Motor neuron (in vitro differentiated cells): ENCODE results near the gene TRAF3IP1. TPM values are rescaled to one million over a fixed set of nuclear protein-coding genes. Genes with fewer than 3 reads are reported as not detected.
A peak's percentile ranks its signal among the peaks of the same experiment; 100 is the strongest.
"Not testable (repeated sequence)": the region's sequence is repeated elsewhere in the genome, so short reads cannot be mapped to it uniquely, and the experiment has no call there.

Source experiments
- ATAC-seq, 8 experiments: fragments of 200-7000 bp; cut with Tn5 transposase; replicated peaks in 6 of 8; 2 replicates each; pipeline ENCODE4 v1.8.0; 2021; ENCODE audit warnings: mild to moderate bottlenecking in 8 of 8, moderate library complexity in 8 of 8
- H3K27ac ChIP-seq, 2 donors: fragments of 250-450 bp; sonication (Bioruptor Pico); 2 replicates each; pipeline ENCODE4 v1.9.0; 2021; ENCODE audit warnings: antibody characterized with exemption in 2 of 2, mild to moderate bottlenecking in 2 of 2, moderate library complexity in 1 of 2
- H3K4me1 ChIP-seq, 2 donors: fragments of 250-450 bp; sonication (Bioruptor Pico); replicated peaks in 1 of 2; 2 replicates each; pipeline ENCODE4 v1.6.1; 2021; ENCODE audit warnings: antibody characterized with exemption in 2 of 2, mild to moderate bottlenecking in 2 of 2, moderate library complexity in 1 of 2
- H3K4me3 ChIP-seq, 5 donors: fragments of 250-450 bp; sonication (Bioruptor Pico); 2 replicates each; pipeline ENCODE4 v1.9.0; 2021; ENCODE audit warnings: antibody characterized with exemption in 5 of 5, mild to moderate bottlenecking in 5 of 5, moderate library complexity in 4 of 5
- WGBS, 10 experiments: fragments of 450-650 bp; shearing (Covaris generic); methylation state at CpG; one replicate each; pipeline ENCODE4 v1.0.0; 2022; 5-methylcytosine and 5-hydroxymethylcytosine counted together
- in situ Hi-C, 9 experiments: fragments of 400-800 bp; cut with MboI; loops; one replicate each; pipeline ENCODE4 v1.15.0; 2021; ENCODE audit warnings: low sequenced_read_pairs in 9 of 9, low pct_unique_long_range_greater_than_20kb in 2 of 9; ENCODE audit not compliant: unreplicated experiment in 9 of 9
- total RNA-seq, 8 experiments: library from RNA; unstranded; fragments of 300-600 nt; gene quantifications; 2 replicates each; pipeline versions ENCODE4 v1.2.3 to v1.2.4, GENCODE V29; 2022

The TRAF3IP1 gene, protein sequence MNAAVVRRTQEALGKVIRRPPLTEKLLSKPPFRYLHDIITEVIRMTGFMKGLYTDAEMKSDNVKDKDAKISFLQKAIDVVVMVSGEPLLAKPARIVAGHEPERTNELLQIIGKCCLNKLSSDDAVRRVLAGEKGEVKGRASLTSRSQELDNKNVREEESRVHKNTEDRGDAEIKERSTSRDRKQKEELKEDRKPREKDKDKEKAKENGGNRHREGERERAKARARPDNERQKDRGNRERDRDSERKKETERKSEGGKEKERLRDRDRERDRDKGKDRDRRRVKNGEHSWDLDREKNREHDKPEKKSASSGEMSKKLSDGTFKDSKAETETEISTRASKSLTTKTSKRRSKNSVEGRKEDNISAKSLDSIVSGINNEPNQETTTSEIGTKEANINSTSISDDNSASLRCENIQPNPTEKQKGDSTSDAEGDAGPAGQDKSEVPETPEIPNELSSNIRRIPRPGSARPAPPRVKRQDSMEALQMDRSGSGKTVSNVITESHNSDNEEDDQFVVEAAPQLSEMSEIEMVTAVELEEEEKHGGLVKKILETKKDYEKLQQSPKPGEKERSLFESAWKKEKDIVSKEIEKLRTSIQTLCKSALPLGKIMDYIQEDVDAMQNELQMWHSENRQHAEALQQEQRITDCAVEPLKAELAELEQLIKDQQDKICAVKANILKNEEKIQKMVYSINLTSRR
- total RNA-seq: 10 to 100 TPM in 4 of 8 experiments, 1 to 10 TPM in 4; 5.3 to 16.6 (median 11.7) TPM

DNA sequence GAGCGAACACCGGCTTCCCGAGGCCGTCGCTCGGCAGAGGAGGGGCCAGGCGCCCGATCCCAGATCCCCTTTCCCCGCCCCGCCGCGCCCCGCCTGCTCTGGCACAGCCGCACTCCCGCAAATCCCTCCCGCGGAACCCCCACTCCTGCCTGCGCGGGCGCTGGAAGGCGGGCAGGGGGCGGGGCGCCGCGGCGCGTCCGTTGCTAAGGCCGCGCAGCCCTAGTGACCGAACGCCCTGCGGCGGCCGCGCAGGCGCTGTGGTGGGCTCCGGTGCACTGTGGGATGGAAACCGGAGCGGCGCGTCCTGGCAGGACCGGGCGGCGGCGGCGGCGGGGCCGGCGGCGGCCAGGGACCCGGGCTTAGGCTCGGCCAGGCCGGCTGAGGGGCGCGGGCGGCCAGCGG is at the start of gene TRAF3IP1:
TRAF3IP1 (plus strand) TSS at position 273 of the 402 bp plus-strand sequence. CDS start 145 bp downstream, outside the sequence.
- H3K4me1 ChIP-seq: peaks cover 7 to 10% of the 10 kb centered on the region in 2 donors
- peak; percentile 90 to 98 (median 96) for ATAC-seq
- no CpG with 5 or more reads among the region's 58 CpGs for WGBS, 10 experiments
- H3K4me3 ChIP-seq: peak within 1 kb of the TSS; percentile 67 to 90 (median 82)
- in situ Hi-C loops: no loop called here
- H3K27ac ChIP-seq: no peak within 1 kb of the TSS

DNA sequence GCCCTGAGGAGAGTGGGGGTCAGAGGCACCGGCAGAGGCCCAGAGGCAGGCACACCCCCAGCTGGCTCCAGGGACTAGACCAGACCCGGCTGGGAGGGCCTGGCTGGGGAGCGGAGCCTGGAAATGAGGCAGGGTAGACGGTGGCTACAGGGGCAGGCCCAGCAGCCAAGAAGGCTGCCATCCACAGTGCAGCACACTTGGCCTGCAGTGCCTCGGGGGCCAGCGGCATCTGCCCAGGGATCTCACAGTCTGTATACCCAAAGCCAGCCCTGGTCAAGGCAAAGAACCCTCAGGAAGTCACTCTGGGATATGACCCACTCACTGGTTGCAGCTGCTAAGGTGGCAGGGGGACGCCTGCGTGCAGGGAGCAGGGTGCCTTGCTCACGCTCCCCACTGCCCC is 49.7 kb upstream of the TRAF3IP1 start:
- in situ Hi-C loops: loop anchor here in 7 of 9 experiments (25.0 kb wide), 1 partner anchor 408 kb away; the partner anchor contains the start of gene RAMP1 (in 7 of the 7)
- ATAC-seq: no peak
- H3K27ac ChIP-seq: no peak overlapping the region
- 60 to 100% (median 83%) methylated on average over 1 to 3 of the region's 9 CpGs; no CpG with 5 or more reads in 3 of the 10 experiments for WGBS, 10 experiments
- no peaks in the 10 kb centered on the region for H3K4me1 ChIP-seq
- H3K4me3 ChIP-seq: no peak overlapping the region

DNA sequence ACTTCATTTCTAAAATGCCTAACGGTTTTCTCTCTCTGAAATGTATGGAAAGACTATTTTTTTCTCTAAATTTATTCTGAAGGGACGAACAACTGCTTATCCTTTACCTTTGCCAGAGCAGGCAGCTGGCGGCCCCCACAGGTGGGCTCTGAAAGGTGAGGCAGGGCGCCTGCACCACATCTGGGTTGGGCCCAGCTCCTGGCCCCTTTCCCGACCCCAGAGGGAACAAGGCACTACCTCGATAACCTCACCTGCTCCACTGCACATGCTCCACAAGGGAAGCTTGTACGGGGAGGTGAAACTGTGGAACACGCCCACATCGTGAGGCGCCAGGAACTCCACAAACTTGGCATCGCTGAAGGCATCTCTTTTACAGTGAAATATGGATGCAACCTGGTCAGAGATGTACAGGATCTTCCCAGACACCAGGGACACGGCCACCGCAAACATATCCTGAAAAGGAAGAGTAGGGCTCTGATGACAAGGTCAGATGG is 49.2 kb upstream of the TRAF3IP1 start:
- ATAC-seq: no peak
- Histone ChIP-seq H3K4me1 (no peaks in the 10 kb centered on the region), H3K27ac (no peak overlapping the region), H3K4me3 (no peak overlapping the region)
- 33 to 100% (median 80%) methylated on average over 1 to 5 of the region's 13 CpGs; no CpG with 5 or more reads in 5 of the 10 experiments for WGBS, 10 experiments
- in situ Hi-C loops: loop anchor here in 7 of 9 experiments (25.0 kb wide), 1 partner anchor 409 kb away; the partner anchor contains the start of gene RAMP1 (in 7 of the 7)

DNA sequence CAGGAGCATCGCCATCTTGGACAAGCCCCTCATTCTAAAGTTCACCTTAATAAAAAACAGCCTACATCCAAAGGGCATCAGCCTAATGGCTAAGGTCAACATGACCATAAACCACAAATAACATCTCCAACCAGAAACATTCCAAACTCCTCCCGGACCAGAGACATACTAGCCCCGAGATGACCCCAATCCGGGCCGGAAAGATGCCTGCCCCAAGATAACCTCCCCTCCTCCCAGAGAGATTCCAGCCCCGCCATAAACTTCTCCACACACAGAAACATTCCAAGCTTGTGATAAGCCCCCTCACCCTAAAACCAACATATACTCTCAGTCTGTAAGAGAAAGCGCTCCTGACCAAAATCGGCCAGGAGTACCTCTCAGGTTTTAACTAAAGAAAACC is 48.6 kb upstream of the TRAF3IP1 start:
- H3K4me1 ChIP-seq, H3K4me3 ChIP-seq, ATAC-seq, H3K27ac ChIP-seq: not testable (repeated sequence)
- 83 to 100% (median 100%) methylated on average over 1 to 8 of the region's 8 CpGs; no CpG with 5 or more reads in 3 of the 10 experiments for WGBS, 10 experiments
- in situ Hi-C loops: loop anchor here in 7 of 9 experiments (25.0 kb wide), 1 partner anchor 409 kb away; the partner anchor contains the start of gene RAMP1 (in 7 of the 7)

DNA sequence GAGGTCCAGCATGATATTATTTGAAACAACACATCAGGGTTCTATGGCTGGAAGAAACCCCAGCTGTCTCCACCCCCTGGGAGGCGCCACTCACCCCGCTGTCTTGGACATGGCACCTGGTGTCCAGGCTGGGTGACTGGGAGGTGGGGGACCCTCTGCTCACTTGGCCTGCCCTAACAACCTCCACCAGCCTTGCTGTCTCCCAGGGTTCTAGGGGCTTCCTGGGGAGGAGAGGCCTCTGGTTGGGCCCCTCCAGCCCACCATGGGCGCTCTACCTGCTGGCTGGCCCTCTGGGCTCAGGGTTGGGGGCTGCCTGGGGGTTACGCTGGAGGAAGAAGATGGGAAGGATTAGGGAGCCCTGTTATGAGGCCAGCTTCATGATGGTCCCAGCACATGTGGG is 48.2 kb upstream of the TRAF3IP1 start:
- no peaks in the 10 kb centered on the region for H3K4me1 ChIP-seq
- WGBS, 10 experiments: 80 to 100% (median 97%) methylated on average over 1 to 2 of the region's 4 CpGs; no CpG with 5 or more reads in 6 of the 10 experiments
- in situ Hi-C loops: loop anchor here in 7 of 9 experiments (25.0 kb wide), 1 partner anchor 410 kb away; the partner anchor contains the start of gene RAMP1 (in 7 of the 7)
- H3K27ac ChIP-seq: no peak overlapping the region
- no peak for ATAC-seq
- no peak overlapping the region for H3K4me3 ChIP-seq

DNA sequence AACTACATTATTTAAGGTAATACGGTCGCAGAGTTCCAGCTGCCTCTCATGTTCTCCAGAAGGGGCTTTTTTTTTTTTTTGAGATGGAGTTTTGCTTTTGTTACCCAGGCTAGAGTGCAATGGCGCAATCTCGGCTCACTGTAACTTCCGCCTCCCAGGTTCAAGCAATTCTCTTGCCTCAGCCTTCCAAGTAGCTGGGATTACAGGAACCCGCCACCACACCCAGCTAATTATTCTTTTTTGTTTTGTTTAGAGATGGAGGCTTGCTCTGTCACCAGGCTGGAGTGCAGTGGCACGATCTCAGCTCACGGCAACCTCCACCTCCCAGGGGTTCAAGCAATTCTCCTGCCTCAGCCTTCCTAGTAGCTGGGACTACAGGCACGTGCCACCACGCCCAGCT is 46.9 kb upstream of the TRAF3IP1 start:
- not testable (repeated sequence) for ATAC-seq, H3K4me3 ChIP-seq, H3K4me1 ChIP-seq, H3K27ac ChIP-seq
- in situ Hi-C loops: loop anchor here in 7 of 9 experiments (25.0 kb wide), 1 partner anchor 411 kb away; the partner anchor contains the start of gene RAMP1 (in 7 of the 7)
- 86 to 100% (median 95%) methylated on average over 2 to 6 of the region's 10 CpGs; no CpG with 5 or more reads in 4 of the 10 experiments for WGBS, 10 experiments

DNA sequence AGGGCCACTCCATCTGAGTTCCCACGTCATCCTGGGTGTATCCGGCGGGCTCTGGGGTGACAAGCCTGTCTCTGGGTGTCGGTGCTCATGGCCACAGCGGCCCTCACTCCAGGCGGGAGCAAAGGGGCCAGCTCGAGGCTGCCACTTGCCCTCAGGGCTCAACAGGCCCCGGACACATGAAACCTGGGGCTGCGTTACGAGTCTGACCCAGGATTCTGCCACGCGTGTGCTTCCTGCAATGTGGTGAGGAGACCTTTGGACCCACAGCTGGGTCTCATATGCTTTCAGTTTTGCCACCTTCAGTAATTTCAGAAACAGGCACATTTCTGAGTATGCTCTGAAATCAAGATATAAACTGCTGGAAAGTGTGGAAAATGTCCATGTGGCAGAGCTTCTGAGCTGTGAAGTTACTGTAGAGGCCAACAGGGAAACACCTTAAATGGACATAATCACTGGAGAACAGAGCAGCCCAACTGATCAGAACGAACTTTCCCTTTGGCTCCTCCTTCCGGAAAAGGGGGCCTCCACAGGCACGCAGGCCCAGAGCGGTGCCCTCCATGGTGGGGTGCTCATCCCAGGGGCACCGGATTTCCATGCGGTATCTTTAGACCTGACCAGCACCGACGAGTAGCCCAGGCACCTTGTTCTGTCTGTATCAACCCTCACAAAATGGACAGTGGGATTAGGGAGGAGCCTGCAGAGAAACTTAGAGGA is 46.0 kb upstream of the TRAF3IP1 start:
- in situ Hi-C loops: loop anchor here in 7 of 9 experiments (25.0 kb wide), 1 partner anchor 412 kb away; the partner anchor contains the start of gene RAMP1 (in 7 of the 7)
- Histone ChIP-seq H3K27ac (no peak overlapping the region), H3K4me3 (no peak overlapping the region), H3K4me1 (no peaks in the 10 kb centered on the region)
- ATAC-seq: no peak
- 79 to 100% (median 97%) methylated on average over 2 to 13 of the region's 20 CpGs; no CpG with 5 or more reads in 2 of the 10 experiments for WGBS, 10 experiments

DNA sequence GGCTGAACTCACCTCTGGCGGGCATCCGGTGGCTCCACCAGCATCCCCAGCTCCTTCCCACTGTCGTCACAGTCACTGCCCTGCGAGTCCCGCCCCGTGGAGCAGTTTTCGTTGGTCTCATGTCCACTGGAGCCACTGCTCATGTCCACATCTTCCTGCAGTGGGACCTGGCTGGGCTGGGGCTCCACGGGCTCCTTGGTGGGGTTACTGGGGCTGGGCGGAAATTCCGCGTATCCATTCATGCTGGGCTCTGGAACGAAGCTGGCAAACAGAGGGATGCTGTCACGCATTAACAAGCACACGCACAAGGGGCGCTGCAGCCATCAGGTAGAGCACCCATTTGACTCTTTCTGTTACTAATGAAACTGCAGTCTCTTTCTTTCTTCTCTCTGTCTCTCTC is 42.6 kb upstream of the TRAF3IP1 start:
- Histone ChIP-seq H3K4me1 (no peaks in the 10 kb centered on the region), H3K4me3 (no peak overlapping the region), H3K27ac (no peak overlapping the region)
- 79 to 100% (median 90%) methylated on average over 2 to 6 of the region's 15 CpGs; no CpG with 5 or more reads in 4 of the 10 experiments for WGBS, 10 experiments
- in situ Hi-C loops: no loop called here
- ATAC-seq: peak in 1 of 8 experiments; percentile 22

DNA sequence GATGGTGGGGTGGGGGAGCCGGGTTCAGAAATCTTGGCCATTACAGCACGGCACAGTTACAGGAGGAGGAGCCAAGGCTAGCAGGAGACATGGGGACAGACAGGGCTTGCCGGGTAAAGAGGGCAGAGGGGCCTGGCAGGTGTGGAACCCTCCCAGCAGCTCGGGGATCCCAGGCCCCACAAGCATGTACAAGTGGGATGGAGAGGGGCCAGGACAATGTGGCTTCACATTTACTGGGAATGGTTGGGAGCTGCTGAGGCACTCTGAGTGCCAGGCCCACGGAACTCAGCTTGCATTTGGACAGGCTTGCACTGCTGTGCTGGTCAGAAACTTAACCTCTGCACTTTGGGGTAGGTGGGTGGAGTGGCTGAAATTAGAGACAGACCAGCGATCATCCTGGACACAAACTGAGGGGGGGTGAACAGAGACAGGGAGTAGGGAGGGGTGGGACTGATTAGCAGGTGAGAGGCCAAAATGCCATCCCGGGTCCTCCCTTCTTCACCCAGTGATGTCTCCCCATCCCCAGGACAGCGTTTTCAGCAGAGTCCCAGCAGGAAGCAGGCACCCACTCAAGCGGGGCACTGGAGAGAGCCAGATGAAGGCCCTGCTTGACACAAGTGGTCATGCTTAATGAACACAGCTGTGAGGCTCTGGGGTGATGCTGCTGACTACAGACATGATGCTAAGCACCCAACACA is 41.5 kb upstream of the TRAF3IP1 start:
- H3K4me3 ChIP-seq: no peak overlapping the region
- peak in 2 of 8 experiments; percentile 7 to 18 for ATAC-seq
- no peak overlapping the region for H3K27ac ChIP-seq
- H3K4me1 ChIP-seq: no peaks in the 10 kb centered on the region
- WGBS, 10 experiments: 0 to 100% (median 70%) methylated on average over 1 to 4 of the region's 9 CpGs; no CpG with 5 or more reads in 5 of the 10 experiments
- in situ Hi-C loops: no loop called here

DNA sequence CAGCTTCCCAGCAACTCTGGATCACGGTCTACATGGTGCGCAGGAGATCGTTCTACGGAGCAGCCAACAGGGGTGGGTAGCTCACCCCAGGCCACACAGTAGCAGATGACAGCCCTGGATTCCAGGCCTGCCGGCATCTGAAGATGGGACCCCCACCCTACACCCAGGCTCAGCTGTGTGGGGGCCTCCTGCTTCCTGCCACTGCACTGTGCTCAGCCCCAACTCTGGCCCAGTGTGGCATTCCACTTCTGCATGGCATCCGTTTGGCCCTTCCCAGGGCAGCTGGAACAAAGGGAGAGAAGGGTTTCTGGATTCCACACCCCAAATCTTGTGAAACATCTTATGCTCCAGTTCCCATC is 41.0 kb upstream of the TRAF3IP1 start:
- Histone ChIP-seq H3K4me3 (no peak overlapping the region), H3K27ac (no peak overlapping the region), H3K4me1 (no peaks in the 10 kb centered on the region)
- peak in 1 of 8 experiments; percentile 6 for ATAC-seq
- WGBS, 10 experiments: 63 to 100% methylated on average over 1 of the region's 6 CpGs; no CpG with 5 or more reads in 8 of the 10 experiments
- in situ Hi-C loops: no loop called here

DNA sequence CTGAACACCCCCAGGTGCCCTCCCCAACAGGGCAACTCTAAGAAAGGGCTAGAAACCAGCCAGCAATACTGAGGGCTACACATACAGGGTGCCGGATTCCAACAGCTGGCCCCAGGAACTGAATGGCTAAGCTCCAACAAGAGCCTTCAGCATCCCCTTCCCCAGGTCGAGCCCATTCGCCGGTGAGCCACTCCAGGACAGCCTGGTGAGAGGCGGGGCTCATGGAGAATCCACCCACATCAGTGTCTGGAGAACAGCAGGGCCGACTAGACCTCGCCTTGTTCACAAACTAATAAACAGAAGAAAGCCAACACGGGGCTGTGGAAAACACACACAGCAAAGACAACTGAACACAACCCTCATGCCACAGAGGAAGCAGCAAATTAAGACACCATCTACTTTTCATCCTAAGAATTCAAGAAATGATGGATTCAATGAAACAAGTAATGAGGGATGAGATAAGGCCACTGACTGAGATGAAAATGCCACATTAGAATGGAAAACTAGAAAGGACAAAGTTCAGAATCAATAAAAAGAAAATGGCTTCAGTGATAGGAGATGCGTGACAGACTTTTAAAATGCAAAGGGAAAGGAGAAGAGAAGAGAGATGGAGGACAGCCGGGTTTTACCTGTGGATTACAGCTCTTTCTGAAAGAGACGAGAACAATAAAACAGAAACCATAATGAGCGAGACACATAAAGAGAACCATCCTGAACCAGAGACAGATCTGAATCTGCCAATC is 40.1 kb upstream of the TRAF3IP1 start:
- in situ Hi-C loops: no loop called here
- no peak overlapping the region for H3K4me3 ChIP-seq
- H3K27ac ChIP-seq: no peak overlapping the region
- no peak for ATAC-seq
- H3K4me1 ChIP-seq: peaks cover 3 to 7% of the 10 kb centered on the region in 2 donors
- 63 to 100% (median 88%) methylated on average over 1 to 10 of the region's 12 CpGs for WGBS, 10 experiments
